CD4-positive, alpha-beta T cell treated with Interleukin-15 for 1 hour (primary cell): ENCODE measurements around the gene ERC2.

Experiments used
- DNase-seq: peaks from one replicate; pipeline ENCODE4 v3.0.0-alpha.2; 2020

Gene ERC2

DNA sequence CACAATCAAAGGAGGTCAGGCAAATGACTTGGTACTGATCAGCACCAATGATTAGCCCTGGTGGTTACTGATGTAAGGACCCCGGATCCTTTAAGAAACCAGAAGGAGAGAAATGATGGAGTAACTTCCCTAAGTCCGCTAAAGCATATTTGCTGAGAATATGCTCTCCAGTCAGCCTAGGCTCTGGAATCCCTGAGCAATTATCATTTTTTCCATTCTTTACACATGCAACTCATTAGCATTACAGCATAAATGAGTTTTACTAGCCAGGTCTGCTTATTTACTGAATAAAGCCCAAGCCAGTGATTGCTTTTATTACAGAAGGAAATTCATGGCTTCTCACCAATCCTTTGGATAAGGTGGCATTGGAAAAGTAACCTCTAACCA lies 842.0 kb downstream of the ERC2 start:
- DNase-seq, result no peak

DNA sequence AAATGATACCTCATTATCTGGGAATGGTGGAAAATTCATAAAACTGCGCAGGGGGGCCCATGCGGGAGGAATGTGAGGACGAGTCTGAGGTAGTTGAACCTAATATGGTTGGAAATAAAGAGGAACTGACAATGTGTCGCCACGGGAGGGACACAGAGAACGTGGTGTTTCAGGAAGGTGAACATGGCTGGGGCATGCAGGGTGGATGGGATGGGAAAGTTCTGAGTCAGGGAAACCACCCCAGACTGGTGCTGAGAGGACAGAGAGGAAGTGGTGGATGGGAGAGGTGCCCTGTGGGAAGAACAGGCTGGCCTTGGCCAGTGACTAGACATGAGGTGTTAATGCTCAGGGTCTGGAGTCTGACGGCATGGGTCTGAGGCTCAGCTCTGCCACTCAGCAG lies 844.0 kb downstream of the ERC2 start:
- peak; percentile 76 for DNase-seq

DNA sequence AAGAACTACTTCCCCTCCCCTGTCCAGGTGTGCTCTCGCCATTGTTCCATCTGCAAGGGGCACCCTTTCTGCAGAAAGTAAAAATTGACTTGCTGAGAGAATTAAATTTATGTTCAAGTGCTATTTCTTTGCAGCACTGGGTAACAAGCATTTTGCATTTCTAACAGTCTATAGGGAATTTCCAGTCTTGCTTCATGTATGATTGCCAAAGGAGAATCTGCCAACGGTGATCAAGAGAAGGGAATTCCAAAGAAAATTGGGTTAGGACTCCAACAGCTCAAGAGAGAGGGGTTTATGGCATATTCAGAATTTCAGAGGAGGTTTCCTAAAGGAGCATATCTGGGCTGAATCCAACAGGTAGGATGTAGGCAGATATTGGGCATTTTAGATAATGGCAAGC lies 844.5 kb downstream of the ERC2 start:
- DNase-seq, result no peak

DNA sequence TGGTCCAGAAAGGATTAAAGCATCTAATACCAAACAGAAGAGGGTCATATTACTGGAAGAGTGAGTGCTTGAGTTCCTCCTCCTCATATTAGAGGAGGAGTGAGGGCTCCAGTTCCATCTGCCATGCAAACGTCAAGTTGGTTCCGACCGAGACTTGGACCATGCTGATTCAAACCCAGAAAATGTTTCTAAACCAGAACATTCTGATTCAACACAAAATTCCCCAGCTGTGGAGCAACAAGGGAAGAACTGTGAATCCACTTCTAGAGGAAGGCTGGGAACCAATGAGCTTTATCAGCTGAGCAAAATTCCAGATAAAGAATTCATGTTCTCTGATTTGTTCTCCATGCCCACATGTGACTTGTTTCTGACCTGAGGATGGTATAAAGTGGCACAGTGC lies 845.5 kb downstream of the ERC2 start:
- no peak for DNase-seq

DNA sequence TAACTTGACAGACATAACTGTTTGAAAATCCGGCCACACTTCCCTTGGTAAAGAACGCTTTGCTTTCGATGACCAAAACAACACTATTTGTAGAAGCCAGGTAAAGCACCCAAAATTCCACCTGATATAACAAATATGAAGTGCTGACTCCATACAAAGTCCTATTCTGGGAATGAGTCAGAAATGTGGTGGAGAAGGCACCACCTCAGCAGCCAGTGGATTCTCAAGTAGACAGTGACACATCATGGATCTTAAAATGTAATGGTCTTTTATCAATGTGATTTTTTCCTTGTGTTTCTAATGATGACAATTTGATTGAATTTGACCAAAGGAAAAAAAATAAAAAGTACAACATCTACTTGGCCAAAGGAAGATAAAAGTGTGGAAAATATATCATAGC lies 846.2 kb downstream of the ERC2 start:
- no peak for DNase-seq

DNA sequence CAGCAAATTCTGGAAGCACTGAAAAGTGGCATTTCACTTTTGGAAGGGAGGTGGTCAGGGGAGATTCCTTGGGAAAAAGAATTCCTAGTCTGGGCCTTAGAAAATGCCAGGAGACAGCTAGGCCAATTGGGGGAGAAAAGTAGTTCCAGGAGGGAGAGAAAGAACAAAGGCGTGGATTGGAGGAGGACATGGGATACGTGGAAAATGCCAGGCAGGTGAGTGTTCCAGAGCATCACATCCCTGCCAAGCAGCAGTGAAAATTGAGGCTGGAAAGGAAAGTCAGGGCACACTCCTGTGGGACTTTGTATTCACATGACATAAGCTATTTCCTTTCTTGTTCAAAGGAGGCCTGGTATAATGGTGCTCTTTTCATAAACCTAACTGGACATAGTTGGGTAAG lies 846.6 kb downstream of the ERC2 start:
- DNase-seq, result no peak

DNA sequence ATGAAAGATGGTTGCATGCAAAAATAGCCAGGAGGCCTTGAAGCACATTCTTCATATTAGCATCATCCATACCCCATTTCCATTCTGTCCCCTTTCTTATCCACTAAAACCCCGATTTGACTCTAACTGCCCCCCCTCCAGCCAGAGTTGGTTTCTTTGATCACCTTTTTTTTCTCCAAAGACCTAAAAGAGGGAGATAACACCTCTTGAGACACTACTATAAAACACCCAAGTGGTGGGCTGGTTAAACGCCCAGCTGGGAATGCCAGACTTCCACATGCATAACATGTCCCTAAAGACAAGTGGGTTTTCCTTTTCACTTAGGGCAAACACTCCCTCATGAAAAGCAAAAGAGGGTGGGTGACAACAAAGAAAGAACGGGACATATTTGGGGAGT lies 847.2 kb downstream of the ERC2 start:
- no peak for DNase-seq

DNA sequence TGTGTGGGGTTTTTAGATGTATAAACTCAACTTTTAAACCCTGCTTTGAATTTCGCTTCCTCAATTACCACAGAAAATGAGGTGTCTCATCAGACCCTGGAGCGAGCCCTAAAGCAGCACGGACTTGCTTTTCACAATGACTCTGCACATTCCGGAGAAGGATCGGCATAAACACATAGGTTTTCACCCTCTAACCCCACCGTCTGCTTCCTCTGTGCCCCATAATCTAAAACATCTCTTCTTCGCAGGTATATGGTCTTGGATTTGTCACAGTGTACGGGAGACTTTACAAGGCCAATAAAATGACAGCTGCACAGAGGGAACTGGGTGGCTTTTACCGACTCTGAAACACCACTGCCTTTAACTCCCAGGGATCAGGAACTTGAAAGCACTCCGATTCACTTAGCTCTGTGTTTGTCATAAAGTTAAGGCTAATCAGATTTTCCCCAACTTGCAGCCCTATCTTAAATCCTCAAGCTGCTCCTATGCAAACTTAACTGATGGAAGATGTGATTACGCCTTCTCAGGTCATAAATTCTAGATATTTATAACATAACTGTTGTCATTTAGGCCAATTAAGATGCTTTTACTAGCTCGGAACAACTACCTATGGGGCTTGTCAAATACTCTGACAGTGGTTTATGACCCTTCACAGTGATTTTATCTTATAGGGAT lies 847.8 kb downstream of the ERC2 start:
- no peak for DNase-seq

DNA sequence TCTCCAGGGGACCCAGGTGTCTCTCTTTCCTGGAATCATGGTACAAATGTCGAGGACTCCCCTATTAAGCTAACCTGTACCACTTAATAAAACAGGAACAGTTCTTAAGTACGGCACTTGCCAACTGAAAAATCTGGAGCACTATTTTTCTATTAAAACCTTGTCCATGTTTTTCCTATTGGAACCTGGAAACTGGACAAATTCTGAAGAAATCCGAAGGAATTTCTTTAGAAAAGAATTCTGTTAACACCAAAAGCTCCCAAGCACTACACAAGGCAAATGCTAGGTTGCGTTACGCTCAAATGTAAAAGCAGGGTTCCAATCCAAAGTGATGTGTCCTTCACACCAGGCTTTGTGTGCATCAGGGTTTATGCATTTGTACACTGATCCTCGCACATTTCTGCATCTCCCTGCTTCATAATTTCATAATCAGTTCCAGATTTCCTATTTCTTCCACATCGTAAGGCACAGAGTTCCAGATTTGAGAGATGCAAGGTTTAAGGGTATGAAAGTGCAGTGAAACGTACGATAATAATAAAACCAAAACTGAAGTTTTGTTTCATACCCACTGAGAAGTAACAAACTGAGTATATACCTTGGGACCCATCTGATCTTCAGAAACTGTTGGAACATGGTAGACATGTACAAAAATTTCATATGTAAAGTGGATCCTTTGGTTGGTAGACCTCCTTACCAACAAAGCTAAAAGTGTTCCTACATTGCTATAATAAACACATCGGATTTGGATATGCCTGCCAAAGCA lies 849.0 kb downstream of the ERC2 start:
- DNase-seq, result no peak

DNA sequence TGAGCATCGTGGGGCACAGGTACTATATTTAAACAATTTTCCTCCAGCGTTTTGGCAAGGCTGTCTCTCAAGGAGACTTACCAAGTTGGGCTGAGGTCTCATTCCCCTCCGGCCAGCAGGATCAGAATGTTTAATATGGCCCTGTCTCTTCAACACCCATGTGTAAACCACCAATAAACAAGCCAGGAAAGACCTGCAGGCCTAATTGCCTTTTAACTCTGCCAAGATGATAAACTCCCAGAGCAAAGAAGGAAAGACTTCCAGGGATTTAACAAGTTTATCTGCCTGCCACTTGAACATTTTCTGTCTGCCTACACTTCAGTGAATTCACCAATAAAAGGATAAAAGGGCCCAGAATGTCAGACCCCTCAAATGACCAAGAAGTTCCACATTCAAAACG lies 850.9 kb downstream of the ERC2 start:
- no peak for DNase-seq

DNA sequence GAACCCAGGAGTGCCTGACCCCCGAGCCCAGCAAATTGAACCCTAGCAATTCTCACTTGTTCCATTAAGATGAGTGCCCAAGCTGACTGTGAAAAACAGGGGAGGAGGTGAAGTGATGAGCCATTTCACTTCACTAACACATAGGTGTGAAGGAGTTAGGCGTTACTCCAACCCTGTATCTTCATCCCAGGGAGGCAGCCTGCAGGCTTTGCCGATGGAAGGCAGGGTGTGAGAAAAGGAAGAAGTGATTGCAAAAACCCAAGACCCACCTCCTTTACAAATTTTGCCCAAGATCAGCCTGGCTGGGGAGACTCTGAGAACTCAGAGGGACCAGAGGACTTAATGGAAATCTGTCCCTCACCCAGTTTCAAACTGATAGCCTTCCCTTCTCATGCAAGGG lies 851.5 kb downstream of the ERC2 start:
- no peak for DNase-seq

DNA sequence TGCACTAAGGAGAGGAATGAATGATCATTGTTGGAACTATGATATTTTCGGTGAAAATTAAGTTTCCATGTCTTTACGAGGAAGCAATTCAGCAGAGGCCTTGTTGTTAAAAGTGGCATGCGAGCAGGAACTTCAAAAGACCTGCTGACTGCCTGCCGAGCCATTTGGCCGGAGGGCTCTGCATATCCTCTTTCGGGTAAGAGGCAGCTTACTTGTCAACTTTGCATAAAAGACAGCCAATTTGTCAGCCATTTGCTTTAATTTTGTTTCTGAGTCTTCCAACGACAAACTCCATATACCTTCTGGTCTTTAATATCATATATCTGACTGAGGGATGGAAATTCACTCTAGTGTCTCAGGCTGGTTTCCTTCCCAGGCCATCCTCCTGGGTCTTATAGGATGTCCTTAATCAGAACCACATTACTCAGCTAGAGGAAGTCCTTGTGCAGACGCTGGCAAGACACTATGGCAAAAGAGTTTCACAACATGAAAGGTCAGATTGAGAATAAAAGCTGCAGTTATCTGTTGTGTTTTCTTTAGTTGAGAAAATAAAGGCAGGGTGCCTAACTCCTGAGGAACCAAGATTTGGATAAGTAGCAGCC lies 852.5 kb downstream of the ERC2 start:
- DNase-seq, result no peak

DNA sequence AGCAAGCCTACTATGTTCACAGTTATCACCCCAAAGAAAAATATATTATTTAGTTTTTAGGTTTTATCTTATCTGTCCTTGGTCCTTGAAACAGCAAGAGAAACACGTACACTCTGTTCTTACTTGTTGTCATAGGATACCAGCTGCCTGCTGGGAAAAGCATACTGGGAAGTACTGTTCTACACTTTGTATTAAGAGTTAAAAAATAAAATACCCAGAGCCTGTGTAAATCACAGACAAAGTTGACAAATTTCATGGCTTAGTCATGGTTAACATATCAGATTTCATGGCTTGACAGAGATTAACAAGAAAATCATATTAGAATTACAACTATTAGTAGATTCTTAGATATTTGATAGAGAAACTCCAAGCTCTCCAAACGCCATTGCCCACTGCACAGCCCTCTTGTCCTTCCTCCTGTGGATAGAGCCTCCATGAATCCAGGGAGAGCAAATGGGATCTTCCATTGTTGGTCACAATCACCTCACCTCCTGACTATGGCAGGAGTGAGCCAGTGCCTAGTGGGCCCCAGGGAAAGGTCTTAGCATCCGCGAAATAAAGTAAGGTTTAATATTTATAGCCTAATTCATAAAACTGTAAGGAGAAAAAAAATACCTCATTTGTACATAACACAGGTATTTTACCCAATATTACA lies 853.1 kb downstream of the ERC2 start:
- DNase-seq, result no peak

DNA sequence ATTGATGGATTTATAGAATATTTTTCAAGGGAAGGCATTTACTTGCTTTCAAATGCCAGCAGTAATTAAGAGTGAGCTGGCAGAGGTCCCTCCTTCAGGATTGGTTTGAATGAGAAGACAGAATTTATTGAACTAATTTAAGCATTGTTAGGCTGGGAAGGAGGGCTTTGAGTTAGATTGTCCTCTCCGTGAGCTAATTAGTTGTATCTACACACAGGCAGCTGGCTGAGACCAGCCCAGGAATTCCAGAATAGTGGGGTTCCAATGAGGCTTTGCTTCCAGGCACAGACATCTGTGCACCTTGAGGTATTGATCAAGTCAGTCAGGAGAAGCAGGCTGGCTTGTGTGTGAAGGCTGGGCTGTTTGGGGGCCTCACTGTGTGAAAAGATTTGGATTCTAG lies 857.1 kb downstream of the ERC2 start:
- no peak for DNase-seq

DNA sequence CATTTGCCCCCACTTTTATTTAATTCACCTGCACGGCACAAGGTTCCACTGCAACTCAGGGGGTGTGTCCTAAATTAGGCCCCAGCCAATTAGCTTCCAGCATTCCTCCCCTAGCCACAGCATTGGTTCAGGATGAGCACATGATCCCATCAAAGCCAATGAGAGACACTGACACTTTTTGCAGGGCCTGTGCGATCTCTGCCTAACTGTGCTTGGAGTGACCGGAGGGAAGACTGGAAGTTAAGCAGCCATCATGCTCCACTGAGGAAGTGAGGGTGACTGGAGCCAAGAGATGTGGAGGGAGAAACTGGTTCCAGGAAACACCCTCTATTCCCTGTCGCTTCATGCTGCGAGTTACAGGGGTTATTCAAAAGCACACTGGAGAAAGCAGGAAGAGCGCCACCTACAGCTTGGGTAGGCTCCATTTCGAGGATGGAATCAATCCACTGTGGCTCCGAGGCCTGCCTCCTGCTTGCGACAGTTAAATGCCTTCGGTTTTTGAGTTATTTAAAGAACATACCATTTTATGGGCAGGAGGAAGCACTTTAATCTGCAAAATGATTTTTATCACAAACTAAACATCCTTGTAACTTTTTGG lies 858.9 kb downstream of the ERC2 start:
- no peak for DNase-seq

DNA sequence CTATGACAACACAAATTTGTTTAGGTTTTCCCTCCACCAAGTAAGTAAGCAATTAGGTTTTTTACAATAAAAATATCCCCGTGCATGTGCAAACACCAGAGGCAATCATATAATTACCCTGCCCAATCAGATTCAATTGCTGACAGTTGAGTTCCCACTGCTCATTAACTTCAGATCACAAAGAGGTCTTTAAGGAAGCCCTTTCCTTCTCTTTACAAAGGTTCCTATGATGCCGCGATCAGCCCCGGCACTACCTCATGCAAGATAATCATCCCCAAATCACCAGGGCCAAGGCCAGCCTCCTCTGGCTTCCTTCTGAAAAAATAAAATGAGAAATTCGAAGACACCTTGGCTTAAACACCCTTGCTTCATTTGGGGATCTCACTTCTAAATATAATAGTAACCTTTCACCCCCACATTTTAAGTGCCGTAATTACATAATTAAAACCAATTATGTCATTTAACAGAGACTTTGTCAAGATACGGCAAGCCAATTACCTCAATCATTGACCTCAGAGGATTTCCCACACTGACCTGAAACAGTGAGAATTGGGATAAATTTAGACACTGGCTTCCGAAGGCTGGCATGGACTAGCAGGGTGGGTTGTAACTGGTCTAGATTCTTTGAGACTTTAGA lies 859.8 kb downstream of the ERC2 start:
- no peak for DNase-seq

DNA sequence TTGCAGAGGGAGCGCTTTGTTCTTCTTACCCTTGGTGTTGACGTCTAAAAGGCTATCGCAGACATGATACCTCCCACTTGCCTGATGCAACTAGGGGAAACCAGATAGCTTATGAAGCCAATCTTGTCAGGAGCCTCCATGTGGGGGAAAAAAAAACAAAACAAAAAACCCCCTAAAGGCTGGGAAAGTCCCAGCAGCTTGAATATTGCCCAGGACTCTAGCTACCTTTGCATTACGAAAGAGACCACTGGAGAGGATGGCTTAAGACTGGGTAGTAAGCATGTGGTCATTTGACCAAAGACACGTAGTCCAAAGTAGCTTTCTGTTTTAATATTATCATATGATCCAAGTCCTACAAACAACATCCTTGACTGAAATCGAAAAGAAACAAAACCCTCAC lies 860.4 kb downstream of the ERC2 start:
- DNase-seq, result no peak

DNA sequence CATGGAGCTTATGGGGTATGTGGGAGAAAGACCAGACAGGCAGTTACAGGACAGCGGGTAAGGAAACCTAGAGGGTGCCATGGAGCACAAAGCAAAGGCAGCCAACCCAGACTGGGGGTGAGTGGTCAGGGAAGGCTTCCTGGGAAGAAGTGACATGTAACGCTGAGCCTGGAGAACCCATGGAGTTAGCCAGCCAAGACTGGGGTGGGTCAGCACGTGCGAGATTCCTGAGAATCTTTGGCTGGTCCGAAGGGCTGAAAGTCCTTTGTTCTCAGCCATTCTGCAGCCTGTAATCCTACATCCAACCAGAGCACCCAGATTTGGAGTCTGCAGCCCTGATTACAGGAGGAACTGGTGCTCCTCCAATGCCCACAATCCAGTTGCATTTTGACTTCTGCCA lies 861.1 kb downstream of the ERC2 start:
- DNase-seq, result no peak

DNA sequence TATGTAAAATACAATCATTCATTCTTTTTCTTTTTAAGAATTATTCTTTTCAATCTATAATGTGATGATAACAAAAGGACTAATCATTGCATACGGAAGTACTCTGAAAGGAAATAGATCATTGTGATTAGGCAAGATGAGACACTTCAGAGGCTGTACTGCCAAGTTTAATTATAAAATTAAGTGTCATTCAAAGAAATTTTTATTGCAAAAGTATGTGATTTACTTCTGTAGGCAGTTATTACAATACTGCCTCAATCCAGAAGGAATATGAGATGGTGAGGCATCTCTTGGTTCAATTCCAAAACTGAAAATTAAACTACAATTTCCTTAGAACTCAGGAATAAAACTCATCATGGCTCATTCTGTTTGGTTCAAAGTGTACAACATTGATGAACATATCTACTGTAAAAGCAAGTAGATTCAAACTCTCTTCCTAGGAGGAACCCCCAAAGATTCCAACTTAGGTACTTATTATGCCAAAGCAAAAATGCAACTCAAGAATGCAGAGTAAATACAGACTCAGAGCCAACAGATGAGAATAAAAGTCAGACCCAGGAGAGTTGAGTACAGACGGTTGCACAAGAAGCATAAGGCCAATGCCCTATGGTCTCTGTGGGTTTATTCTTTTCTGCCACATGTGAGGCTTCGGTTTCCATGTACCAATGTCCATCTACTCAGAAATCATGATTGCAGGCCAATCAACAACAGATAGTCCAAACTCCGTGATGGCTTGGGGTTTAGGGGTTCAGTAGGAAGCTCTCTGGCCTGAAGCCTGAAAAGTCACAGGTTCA lies 862.6 kb downstream of the ERC2 start:
- DNase-seq, result no peak

DNA sequence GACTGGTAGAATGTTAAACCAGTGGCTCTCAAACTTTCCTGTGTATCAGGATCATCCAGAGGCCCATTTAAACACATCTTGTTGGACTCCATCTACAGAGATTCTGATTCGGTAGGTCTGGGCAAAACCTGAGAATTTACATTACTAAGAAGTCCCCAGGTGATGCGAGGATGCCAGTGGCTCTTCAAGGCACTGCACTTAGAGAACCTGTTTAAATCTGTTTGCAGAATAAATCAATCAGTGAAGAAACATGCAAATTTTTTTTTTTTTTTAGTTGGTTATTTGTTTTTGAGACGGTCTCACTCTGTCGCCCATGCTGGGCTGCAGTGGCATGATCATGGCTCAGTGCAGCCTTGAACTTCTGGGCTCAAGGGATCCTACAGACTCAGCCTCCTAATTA lies 863.4 kb downstream of the ERC2 start:
- no peak for DNase-seq

DNA sequence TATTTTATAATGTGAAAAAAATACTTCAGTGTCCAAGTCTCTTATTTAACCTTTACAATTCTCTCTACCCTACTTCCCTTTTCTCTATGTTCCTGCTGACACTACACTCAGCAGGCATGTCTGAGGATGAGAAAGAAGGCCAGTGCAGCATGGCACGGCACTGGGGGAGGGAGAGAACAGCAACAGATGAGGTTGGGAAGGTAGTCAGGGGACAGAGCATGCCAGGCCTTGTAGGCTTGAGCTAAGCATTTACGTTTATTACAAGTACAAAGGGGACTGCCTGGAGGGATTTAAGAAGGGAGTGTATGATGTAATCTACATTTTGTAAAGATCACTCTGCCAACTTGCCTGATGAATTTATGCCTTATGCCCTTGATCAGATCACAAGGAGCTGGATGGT lies 863.9 kb downstream of the ERC2 start:
- no peak for DNase-seq

DNA sequence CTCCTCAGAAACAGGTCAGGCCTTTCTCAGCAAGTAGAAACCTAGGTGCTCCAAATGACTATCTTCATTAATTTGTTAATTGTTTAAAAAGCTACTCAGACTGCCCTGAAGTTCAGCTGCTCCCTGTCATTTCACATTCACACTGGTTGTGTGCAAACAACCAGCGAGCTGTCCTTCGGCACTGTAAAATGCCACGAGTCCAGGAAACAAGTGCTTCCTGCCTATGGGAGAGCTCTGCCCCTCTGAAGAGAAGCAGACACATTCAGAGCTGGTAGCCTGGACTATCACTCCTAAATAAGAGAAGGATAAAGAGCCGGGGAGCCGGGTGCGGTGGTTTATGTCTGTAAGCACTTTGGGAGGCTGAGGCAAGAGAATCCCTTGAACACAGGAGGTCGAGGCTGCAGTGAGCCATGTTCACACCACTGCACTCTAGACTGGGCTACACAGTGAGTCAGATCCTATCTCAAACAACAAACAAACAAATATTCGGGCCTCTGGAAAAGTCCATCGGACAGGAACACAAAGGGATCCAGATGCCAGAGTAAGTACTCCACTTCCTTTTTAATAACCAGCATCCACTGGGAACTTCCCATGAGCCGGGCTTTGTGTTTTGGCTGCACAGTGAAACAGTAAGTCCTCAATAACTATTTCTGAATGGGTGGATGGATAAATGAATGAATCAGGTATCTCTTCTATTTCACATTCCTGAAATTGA lies 866.7 kb downstream of the ERC2 start:
- DNase-seq, result no peak
